KOPT-K1 (cell line): ENCODE measurements around the gene KDM4B.

ENCODE experiments used
- H3K27ac ChIP-seq: fragments of 200-600 bp; sonication (generic); 2 replicates; pipeline ENCODE4 v1.5.1; 2016; ENCODE audit warnings: antibody characterized with exemption, mild to moderate bottlenecking, low read depth, low read length; ENCODE audit not compliant: poor library complexity, severe bottlenecking
- H3K36me3 ChIP-seq: fragments of 200-600 bp; sonication (generic); 2 replicates; pipeline ENCODE4 v1.5.1; 2017; ENCODE audit warnings: antibody characterized with exemption, mild to moderate bottlenecking, low read length, moderate library complexity; ENCODE audit not compliant: insufficient read depth
- H3K9me3 ChIP-seq: fragments of 200-600 bp; sonication (generic); 2 replicates; pipeline ENCODE4 v1.5.1; 2017; ENCODE audit warnings: antibody characterized with exemption, low read length, mild to moderate bottlenecking; ENCODE audit not compliant: insufficient read depth, poor library complexity, severe bottlenecking

KDM4B gene

DNA sequence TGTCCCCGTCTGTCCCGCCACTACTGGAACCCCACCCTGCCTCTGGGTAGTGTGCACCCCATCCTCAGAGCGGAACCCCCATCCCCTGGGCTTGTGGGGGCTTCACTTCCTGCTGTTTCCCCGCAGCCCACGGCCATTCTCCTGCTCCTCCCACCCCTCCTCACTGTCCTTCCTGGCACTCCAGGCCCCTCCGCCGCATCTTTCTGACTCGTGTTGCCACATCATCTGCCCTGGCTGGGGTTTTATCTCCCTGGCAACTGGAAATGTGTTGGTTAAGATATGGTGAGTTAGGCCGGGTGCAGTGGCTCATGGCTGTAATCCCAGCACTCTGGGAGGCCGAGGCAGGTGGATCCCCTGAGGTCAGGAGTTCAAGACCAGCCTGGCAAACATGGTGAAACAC lies 37.3 kb downstream of the KDM4B start:
- H3K27ac ChIP-seq, result no peak overlapping the region
- peaks cover 6% of the 10 kb centered on the region for H3K9me3 ChIP-seq
- H3K36me3 ChIP-seq, result no peaks in the 10 kb centered on the region

DNA sequence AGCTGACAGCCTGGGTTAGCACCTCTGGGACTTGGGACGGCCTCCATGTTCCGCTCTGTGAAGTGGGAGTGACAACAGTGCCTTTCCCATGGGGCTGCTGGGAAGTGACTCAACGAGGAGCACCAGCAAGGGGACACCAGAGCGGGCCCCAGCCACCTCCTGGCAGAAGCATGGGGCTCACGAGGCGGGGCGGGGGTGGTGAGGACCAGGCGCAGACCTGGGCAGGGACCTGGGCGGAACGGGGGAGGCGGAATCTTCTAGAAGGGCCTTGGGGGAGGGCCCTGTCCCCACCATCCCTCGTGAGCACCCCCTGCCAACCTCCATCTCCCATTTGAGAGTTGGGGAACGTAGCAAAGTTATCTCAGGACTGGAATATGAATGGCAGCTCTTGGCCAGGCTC lies 37.9 kb downstream of the KDM4B start:
- Histone ChIP-seq H3K36me3 (no peaks in the 10 kb centered on the region), H3K9me3 (peaks cover 6% of the 10 kb centered on the region), H3K27ac (no peak overlapping the region)

DNA sequence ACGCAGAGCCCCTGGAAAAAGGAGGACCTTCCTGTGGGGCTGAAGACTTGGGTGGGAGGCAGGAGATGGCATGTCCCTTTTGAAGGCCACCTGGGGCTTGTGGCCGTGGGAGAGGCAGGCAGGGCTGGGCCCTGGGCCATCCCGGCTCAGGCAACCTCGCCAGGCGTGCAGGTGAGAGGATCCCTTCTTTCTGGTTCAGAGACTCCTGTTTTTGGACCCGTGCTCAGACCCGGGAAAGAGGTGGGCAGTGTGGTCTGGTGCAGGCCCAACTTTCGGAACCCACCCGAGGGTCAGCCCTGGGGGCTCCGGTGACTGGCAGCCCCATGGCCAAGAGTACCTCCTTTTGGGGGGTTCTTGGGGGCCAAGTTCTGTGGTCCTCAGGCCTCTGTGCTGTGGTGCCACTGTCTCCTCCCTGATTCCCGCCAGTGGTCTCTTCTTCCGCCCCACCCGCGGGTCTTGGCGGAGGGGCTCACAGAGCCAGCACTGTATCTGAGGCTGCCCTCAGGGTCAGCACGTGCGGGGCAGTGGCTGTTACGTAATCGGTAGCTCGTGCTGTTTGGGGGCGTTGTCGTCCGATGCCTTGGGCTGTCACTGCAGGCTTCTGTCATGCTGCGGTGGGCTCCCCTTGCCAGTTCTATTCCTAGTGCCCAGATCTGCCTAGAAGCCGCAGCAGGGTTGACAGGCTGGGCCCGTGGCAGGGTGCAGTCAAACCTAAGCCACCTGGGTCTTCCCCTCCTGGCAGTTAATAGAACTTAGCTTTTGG lies 42.7 kb downstream of the KDM4B start:
- Histone ChIP-seq H3K27ac (no peak overlapping the region), H3K36me3 (peaks cover 9% of the 10 kb centered on the region)

DNA sequence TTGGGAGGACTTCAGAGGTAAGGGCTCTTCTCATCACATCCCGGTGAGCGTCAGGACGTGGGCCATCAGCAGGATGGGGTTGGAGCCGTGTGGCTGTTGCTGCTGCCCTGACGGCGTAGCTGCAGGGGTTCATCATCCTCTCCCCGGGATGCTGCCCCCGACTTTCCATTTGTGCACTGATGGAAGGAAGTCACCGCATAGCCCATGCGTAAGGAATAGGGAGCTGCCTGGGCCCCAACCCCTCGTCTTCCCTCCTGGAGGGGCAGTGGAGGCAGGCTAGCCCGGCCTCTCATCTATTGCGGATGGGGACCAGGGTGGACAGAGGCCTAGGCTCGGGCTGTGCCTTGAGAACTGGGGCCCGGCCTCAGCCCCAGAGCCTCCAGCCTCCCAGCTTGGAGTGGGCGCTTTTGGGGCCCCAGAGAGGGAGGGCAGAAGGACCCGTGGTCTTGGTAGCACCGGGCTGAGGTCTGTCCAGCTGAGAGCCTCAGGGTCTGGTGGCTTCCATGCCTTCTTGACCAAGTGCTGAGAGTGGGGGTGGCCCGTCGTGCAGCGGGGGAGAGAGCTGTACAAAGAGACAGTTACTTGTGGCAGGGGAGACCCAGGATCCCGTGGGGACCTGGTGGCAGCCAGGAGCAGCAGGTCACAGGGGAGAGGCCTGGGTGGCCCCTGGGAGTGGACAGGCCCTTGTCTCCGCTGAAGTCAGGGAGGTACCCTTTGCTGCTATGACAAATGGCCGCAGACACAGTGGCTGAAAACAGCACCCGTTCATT lies 44.0 kb downstream of the KDM4B start:
- Histone ChIP-seq H3K36me3 (peaks cover 20% of the 10 kb centered on the region), H3K27ac (no peak overlapping the region), H3K9me3 (peaks cover 2% of the 10 kb centered on the region)

More for the DNA sequence above, 42.7 kb downstream of the KDM4B start:
- peaks cover 6% of the 10 kb centered on the region for H3K9me3 ChIP-seq

DNA sequence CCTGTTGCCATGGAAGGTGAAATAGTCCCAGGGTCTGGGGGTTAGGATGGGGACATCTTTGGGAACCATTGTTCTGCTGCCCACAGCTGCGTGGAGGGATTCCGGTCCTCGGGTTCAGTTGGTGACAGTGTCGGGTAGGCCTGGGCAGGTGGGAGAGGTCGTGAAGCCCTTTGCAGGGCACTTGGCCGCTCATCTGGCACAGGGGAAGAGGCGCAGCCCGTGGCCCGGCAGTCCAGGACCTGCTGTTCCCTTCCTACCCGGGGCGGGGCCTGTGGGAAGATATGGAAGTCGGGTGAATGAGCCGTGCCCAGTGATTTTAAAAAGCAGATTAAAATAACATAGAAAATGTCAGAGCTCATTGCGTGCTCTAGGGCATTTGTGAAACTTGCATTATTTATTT lies 44.8 kb downstream of the KDM4B start:
- Histone ChIP-seq H3K27ac (no peak overlapping the region), H3K36me3 (peaks cover 29% of the 10 kb centered on the region), H3K9me3 (peaks cover under 1% of the 10 kb centered on the region)

DNA sequence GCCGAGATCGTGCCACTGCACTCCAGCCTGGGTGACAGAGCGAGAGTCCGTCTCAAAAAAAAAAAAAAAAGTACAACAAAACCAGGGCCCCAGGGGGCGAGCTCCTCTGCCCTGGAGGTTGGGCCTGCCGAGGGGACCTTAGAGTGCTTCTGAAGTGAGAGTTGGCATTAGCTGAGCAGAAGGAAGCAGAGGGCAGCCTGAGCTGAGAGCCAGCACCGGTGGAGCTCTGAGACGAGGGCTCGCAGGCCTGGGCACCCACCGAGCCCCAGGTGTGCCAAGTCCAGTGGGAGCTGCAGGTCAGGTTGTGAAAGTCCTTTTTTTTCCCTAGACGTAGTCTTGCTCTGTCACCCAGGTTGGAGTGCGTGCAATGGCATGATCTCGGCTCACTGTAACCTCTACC lies 46.0 kb downstream of the KDM4B start:
- Histone ChIP-seq H3K36me3 (peaks cover 38% of the 10 kb centered on the region), H3K27ac (no peak overlapping the region), H3K9me3 (peaks cover 12% of the 10 kb centered on the region)

DNA sequence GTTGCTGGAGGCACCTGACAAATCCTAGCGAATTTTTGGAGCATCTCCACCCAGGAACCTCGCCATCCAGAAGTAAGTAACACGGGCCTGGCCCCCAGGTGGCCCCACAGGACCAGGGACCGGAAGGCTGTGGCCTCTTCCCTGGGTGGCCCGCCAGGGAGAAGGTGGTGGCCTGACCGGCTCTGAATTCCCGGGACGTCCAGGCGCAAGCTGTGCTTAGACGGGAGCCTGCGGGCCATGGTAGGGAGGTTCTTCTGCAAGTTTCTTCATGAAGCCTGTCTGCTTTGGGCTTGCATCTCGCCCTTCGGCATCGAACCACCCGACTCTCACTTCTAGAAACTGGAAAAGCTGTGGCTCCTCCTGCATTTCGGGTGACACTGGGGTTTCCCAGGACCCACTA lies 47.4 kb downstream of the KDM4B start:
- peaks cover 38% of the 10 kb centered on the region for H3K36me3 ChIP-seq
- no peak overlapping the region for H3K27ac ChIP-seq
- peaks cover 12% of the 10 kb centered on the region for H3K9me3 ChIP-seq

DNA sequence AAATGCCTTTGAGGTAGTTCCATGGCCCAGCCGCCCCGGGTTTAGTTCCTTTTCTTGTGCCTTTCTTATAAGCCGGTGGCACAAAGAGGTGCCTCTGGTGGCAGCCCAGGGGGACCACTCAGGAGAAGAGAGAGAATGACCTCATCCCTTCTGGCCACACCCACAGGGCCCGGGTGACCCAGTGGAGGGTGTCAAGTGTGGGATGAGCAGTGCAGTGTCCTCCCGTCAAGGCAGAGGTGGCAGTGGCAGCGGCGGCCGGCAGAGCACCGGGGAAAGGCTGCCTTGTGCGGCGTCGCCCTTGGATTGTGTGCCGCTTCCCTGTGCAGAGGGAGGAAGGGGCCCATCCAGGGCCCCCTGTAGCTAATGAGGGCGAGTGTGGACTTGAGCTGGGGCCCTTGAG lies 47.9 kb downstream of the KDM4B start:
- H3K27ac ChIP-seq, result no peak overlapping the region
- H3K9me3 ChIP-seq, result peaks cover 12% of the 10 kb centered on the region
- peaks cover 38% of the 10 kb centered on the region for H3K36me3 ChIP-seq

DNA sequence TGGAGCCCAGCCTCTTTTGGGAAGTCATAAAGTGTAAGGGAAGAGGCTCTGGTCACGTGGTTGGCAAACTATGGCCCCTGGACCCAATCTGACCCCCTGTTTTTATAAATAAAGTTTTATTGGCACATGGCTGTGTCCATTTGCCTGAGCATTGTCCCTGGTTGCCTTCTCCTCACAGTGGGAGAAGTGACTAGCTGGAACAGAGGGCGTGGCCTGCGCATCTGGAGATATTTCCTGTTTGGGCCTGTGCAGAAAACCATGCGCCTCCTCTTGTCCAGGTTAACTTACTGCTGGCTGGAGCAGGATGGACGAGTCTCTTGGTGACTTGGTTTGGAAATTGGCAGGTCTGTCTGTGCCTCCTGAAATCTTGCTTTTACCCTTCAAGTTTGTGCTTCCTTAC lies 48.3 kb downstream of the KDM4B start:
- Histone ChIP-seq H3K27ac (no peak overlapping the region), H3K36me3 (peaks cover 38% of the 10 kb centered on the region)

DNA sequence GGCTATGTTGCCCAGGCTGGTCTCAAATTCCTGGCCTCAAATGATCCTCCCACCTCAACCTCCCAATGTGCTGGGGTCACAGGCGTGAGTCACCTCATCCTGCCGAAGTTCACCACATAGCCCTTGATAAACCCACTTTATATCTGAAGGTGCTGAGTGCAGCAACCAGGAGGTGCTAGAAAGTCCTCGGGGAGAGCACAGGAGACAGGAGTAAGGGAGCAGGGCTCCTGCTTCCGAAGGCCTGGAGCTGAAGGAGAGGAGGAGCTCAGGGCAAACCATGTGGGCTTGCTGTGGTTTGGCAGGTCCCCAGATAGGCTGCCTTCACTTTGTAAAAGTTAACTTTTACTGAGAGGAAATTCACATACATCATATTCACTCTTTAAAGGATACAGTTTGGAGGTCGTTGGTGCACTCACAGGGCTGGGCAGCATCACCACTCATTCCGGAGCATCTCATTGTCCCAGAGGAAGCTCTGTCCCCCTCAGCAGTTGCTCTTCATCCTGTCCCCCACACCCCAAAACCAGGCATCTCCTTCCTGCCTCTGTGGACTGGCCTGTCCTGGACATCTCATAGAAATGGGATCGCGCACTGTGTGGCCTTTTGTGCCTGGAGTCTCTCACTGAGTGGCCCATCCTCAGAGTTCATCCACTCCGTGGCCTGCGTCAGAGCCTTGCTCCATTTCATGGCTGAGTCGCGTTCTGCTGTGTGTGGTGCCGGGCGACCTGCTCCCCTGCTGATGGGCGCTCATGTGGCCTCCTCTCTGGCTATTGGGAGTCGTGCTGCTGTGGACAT lies 49.5 kb downstream of the KDM4B start:
- H3K36me3 ChIP-seq, result peaks cover 38% of the 10 kb centered on the region
- H3K9me3 ChIP-seq, result peaks cover 12% of the 10 kb centered on the region
- no peak overlapping the region for H3K27ac ChIP-seq

More for the DNA sequence above, 48.3 kb downstream of the KDM4B start:
- H3K9me3 ChIP-seq, result peaks cover 12% of the 10 kb centered on the region

DNA sequence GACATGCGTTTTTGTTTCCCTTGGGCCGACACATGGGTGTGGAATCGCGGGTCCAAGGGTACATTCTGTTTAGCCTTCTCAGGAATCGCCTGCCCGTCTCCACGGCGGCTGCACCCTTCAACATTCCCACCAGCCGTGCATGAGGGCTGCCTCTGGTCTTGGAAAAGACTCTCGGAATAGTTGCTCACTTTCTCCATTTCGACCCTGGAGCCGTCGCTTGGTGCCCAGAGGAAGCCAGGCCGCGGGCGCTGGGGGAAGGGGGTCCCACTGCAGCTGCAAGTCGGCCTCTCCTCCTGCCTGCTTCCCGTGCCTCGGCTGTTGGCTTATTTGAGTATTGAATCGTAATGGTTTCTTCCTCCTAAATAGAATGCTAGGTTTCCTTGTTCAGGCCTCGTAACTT lies 51.5 kb downstream of the KDM4B start:
- peaks cover 38% of the 10 kb centered on the region for H3K36me3 ChIP-seq

DNA sequence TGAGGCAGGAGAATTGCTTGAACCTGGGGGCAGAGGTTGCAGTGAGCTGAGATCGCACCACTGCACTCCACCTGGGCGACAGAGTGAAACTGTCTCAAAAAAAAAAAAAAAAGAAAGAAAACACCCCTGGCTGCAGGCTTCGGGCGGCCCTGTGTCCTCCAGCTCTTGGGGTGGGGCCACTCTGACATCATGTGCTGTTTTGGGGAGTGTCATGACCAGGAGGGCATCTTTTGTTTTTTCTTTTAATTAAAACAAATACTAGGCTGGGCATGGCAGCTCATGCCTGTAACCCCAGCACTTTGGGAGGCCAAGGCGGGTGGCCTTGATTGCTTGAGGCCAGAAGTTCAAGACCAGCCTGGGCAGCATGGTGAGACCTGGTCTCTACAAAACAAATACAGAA lies 52.1 kb downstream of the KDM4B start:
- Histone ChIP-seq H3K36me3 (peaks cover 35% of the 10 kb centered on the region), H3K9me3 (peaks cover 12% of the 10 kb centered on the region), H3K27ac (no peak overlapping the region)

More for the DNA sequence above, 51.5 kb downstream of the KDM4B start:
- Histone ChIP-seq H3K9me3 (peaks cover 12% of the 10 kb centered on the region), H3K27ac (no peak overlapping the region)

DNA sequence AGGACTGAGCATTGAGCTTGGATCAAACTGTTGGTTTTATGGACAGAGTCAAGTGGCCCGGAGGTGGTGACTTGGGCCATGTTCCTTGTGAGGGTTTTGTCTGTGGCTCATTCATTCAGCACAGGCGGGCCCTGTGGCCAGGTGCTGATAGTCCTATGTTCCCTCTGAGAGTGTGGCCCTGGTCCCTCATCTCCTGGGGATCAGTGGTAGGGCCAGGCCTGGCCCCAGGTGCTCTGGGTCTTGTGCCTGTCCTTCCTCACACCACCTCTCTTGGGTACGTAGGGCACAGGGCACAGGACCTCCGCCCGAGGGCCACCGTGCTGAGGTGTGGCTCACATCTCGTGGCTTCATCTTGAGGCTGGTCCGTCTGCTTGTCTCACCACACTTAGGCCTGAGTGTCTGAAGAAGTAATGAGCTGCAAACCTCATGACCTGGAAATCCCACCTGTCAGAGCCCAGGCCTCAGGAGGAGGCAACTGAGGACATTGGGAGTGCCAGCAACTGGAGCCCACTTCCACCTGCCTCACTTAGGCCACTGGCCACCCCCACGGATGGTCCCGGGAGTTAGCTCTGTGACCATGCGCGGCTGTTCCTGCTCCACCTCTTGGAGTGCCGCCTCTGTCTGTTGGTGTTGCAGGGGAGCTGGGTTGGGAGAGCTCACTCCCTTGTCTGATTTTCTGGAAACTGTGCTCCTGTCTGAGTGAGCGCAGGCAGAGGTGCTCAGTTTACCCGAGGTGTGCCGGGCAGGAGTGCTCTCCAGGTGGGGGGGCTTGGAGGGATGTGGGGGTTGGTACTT lies 53.4 kb downstream of the KDM4B start:
- peaks cover 23% of the 10 kb centered on the region for H3K36me3 ChIP-seq
- H3K9me3 ChIP-seq, result peaks cover 12% of the 10 kb centered on the region
- H3K27ac ChIP-seq, result no peak overlapping the region

DNA sequence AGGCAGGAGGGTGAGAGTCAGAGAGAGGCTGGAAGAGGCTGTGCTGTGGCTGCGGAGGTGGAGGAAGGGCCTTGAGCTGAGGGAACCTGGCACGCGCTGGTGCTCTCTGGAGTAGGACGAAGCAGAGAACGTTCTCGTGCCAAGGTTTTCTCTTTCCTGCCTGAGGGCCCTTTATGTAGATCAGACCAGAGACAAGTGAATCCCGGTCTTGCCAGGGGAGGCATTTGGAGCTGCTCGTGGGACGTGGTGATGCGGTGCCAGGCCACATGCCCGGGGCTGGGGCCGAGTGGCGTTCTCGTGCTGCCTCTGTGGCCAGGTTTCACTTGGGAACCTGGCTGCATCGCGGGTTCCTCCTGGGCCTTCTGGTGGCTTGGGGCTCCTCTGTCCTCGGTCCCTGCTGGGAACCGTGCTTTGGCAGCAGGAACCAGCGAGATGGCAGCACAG lies 54.2 kb downstream of the KDM4B start:
- Histone ChIP-seq H3K9me3 (peaks cover 12% of the 10 kb centered on the region), H3K36me3 (peaks cover 16% of the 10 kb centered on the region), H3K27ac (no peak overlapping the region)
